B cell (primary cell): ENCODE measurements around the gene FAM217A. TPM values are rescaled to one million over a fixed set of nuclear protein-coding genes. Genes with fewer than 3 reads are reported as not detected.

Source experiments
- polyA plus RNA-seq: library from polyadenylated mRNA; depleted of rRNA; stranded (reverse); fragments of >200 nt; gene quantifications from 2 replicates; pipeline ENCODE4 v1.2.3, GENCODE V29; 2012
- total RNA-seq, 2 donors: library from RNA; stranded (reverse); fragments of 120-200 nt in 1 of 2; gene quantifications; 1 replicate in 1 of 2; 2 replicates in 1 of 2; pipeline versions ENCODE4 v1.2.3 to v1.2.4, GENCODE V29; 2013 to 2022

Gene FAM217A
- total and polyA plus RNA-seq, 2 donors (not counting 1 experiment from before 2014, with no cell fraction given) = not detected

Other genes starting within 250 kb of the FAM217A start
- gene FAM50B, start 229.8 kb downstream of the FAM217A start, total RNA-seq = 8.3 and 9.8 TPM in 2 replicates
- 3.0 and 4.2 TPM in 2 replicates for gene FAM50B, start 229.8 kb downstream of the FAM217A start, polyA plus RNA-seq
- gene ECI2, start 56.4 kb upstream of the FAM217A start, total RNA-seq = 28.0 and 28.3 TPM in 2 replicates
- gene ECI2, start 56.4 kb upstream of the FAM217A start, polyA plus RNA-seq = 12.8 and 15.2 TPM in 2 replicates